Gastroesophageal sphincter (tissue), 4 donors: Measurements from ENCODE around the gene USP5. TPM values are rescaled to one million over a fixed set of nuclear protein-coding genes. Genes with fewer than 3 reads are reported as not detected.
A peak's percentile ranks its signal among the peaks of the same experiment; 100 is the strongest.

ENCODE experiments used
- ATAC-seq: fragments of 150-250 bp; one replicate; pipeline ENCODE4 v1.9.1; 2016; ENCODE audit warnings: mild to moderate bottlenecking, moderate library complexity
- H3K27ac ChIP-seq, 4 donors: fragments of 200-600 bp; sonication (generic) in 3 of 4; 1 replicate in 3 of 4; 2 replicates in 1 of 4; pipeline ENCODE4 v1.5.1; 2016 to 2019
- H3K27me3 ChIP-seq: fragments of 200-600 bp; sonication (generic); one replicate; pipeline ENCODE4 v1.5.1; 2019
- H3K36me3 ChIP-seq, 2 donors: fragments of 200-600 bp; sonication (generic); one replicate each; pipeline ENCODE4 v1.5.1; 2019; ENCODE audit warnings: control low read depth in 1 of 2
- H3K4me1 ChIP-seq, 3 donors: fragments of 200-600 bp; sonication (generic); 1 replicate in 2 of 3; 2 replicates in 1 of 3; pipeline ENCODE4 v1.5.1; 2016 to 2019; ENCODE audit warnings: control low read depth in 2 of 3
- H3K4me3 ChIP-seq, 2 donors: fragments of 200-600 bp; sonication (generic); one replicate each; pipeline ENCODE4 v1.5.1; 2019; ENCODE audit warnings: mild to moderate bottlenecking in 1 of 2, moderate library complexity in 1 of 2
- H3K9me3 ChIP-seq, 3 donors: fragments of 200-600 bp; sonication (generic); one replicate each; pipeline ENCODE4 v1.5.1; 2017 to 2019; ENCODE audit warnings: control low read depth in 2 of 3
- CTCF ChIP-seq, 4 experiments: fragments of 200-600 bp in 2 of 4; fragments of 450-650 bp in 2 of 4; sonication (generic) in 1 of 4; IDR thresholded peaks; one replicate each; pipeline ENCODE4 v1.5.1; 2017 to 2019; ENCODE audit warnings: antibody characterized with exemption in 4 of 4, mild to moderate bottlenecking in 2 of 4, moderate library complexity in 2 of 4
- EP300 ChIP-seq: sonication (generic); formaldehyde crosslinking; IDR thresholded peaks from one replicate; pipeline ENCODE4 v1.6.1; 2017; ENCODE audit warnings: antibody characterized with exemption, mild to moderate bottlenecking
- POLR2A ChIP-seq, 2 donors: fragments of 450-650 bp; IDR thresholded peaks; one replicate each; pipeline ENCODE4 v1.6.1; 2017; ENCODE audit warnings: antibody characterized with exemption in 2 of 2, mild to moderate bottlenecking in 2 of 2, moderate library complexity in 1 of 2
- POLR2AphosphoS5 ChIP-seq: sonication (generic); formaldehyde crosslinking; IDR thresholded peaks from one replicate; pipeline ENCODE4 v1.6.1; 2017; ENCODE audit warnings: antibody characterized with exemption
- WGBS, 2 donors: methylation state at CpG; one replicate each; pipeline ENCODE4 v1.1.5; 2018; ENCODE audit warnings: low coverage in 1 of 2; 5-methylcytosine and 5-hydroxymethylcytosine counted together
- total RNA-seq, 4 donors: library from RNA; depleted of rRNA; stranded (reverse); fragments of >200 nt; gene quantifications; one replicate each; pipeline ENCODE4 v1.1.0, GENCODE V29; 2016

The USP5 gene
- total RNA-seq, 4 donors from 2014 or later, result 43.4 to 70.9 (median 65.0) TPM

GRCh38 chr12:6846316-6846869 is 5.6 kb upstream of the USP5 start:
- Histone ChIP-seq H3K4me3 (no peak overlapping the region), H3K36me3 (peaks cover 0 to 66% of the 10 kb centered on the region in 2 donors), H3K27ac (no peak overlapping the region), H3K27me3 (no peaks in the 10 kb centered on the region), H3K9me3 (no peaks in the 10 kb centered on the region), H3K4me1 (peaks cover 0 to 7% (median 0%) of the 10 kb centered on the region in 3 donors)
- ATAC-seq, result no peak
- 65 to 100% methylated on average over 1 to 3 of the region's 7 CpGs for WGBS, 2 donors
- TF ChIP-seq CTCF (IDR thresholded peaks at IDR 0.05) (no peak), POLR2AphosphoS5 (no peak), POLR2A (IDR thresholded peaks at IDR 0.05) (no peak), EP300 (no peak)

DNA sequence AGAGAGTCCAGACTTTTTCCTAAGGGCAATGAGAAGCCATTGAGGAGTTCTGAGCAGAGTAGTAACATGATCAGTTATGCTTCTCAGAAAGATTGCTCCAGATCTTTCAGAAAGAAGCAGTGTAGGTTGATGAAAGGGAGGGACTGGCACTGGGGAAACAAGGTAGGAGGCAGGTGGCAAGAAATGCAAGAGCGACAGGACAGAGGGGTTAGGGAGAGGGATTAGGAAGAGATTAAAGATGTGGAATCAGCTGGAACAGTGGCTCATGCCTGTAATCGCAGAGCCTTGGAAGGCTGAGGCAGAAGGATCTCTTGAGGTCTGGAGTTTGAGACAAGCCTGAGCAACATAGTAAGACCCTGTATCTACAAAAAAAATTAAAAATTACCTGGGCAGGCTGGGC is 4.3 kb upstream of the USP5 start:
- WGBS, 2 donors, result 79 to 94% methylated on average over 2 of the region's 2 CpGs
- H3K4me1 ChIP-seq, result peaks cover 0 to 8% (median 0%) of the 10 kb centered on the region in 3 donors
- H3K9me3 ChIP-seq, result no peaks in the 10 kb centered on the region
- H3K4me3 ChIP-seq, result no peak overlapping the region
- no peaks in the 10 kb centered on the region for H3K27me3 ChIP-seq
- H3K36me3 ChIP-seq, result peaks cover 0 to 54% of the 10 kb centered on the region in 2 donors
- no peak overlapping the region for H3K27ac ChIP-seq
- TF ChIP-seq POLR2AphosphoS5 (no peak), EP300 (no peak), POLR2A (IDR thresholded peaks at IDR 0.05) (no peak), CTCF (IDR thresholded peaks at IDR 0.05) (no peak)
- no peak for ATAC-seq

- Histone ChIP-seq H3K36me3 (peaks cover 0 to 37% of the 10 kb centered on the region in 2 donors), H3K27ac (no peak overlapping the region), H3K4me1 (peaks cover 0 to 26% (median 10%) of the 10 kb centered on the region in 3 donors), H3K4me3 (no peak overlapping the region), H3K27me3 (no peaks in the 10 kb centered on the region), H3K9me3 (no peaks in the 10 kb centered on the region)
- ATAC-seq, result no peak
- 90 to 100% methylated on average over 1 to 2 of the region's 2 CpGs for WGBS, 2 donors
- TF ChIP-seq CTCF (IDR thresholded peaks at IDR 0.05), result no peak
- no peak for TF ChIP-seq POLR2A (IDR thresholded peaks at IDR 0.05)
- no peak for TF ChIP-seq EP300
- no peak for TF ChIP-seq POLR2AphosphoS5
These were observed 2.5 kb upstream of the USP5 start for GRCh38 chr12:6849427-6849826.

GRCh38 chr12:6849976-6850560 is 1.9 kb upstream of the USP5 start:
- ATAC-seq, result no peak
- H3K9me3 ChIP-seq, result no peaks in the 10 kb centered on the region
- 42 to 66% methylated on average over 3 of the region's 10 CpGs for WGBS, 2 donors
- H3K4me1 ChIP-seq, result peaks cover 0 to 32% (median 10%) of the 10 kb centered on the region in 3 donors
- peaks cover 0 to 31% of the 10 kb centered on the region in 2 donors for H3K36me3 ChIP-seq
- TF ChIP-seq POLR2AphosphoS5 (no peak), CTCF (IDR thresholded peaks at IDR 0.05) (no peak), EP300 (no peak), POLR2A (IDR thresholded peaks at IDR 0.05) (no peak)
- H3K4me3 ChIP-seq, result no peak overlapping the region
- H3K27ac ChIP-seq, result no peak overlapping the region
- no peaks in the 10 kb centered on the region for H3K27me3 ChIP-seq

- Histone ChIP-seq H3K4me3 (peak overlapping the region in 1 of 2 donors; percentile 76), H3K4me1 (peaks cover 0 to 34% (median 10%) of the 10 kb centered on the region in 3 donors), H3K9me3 (no peaks in the 10 kb centered on the region), H3K27ac (peak overlapping the region in 3 of 4 donors; percentile 5 to 98 (median 87)), H3K27me3 (no peaks in the 10 kb centered on the region), H3K36me3 (peaks cover 0 to 31% of the 10 kb centered on the region in 2 donors)
- ATAC-seq, result no peak
- WGBS, 2 donors, result 11% methylated on average over 4 of the region's 16 CpGs; no CpG with 5 or more reads in 1 of the 2 donors
- TF ChIP-seq POLR2A (IDR thresholded peaks at IDR 0.05) (no peak), EP300 (no peak), POLR2AphosphoS5 (no peak), CTCF (IDR thresholded peaks at IDR 0.05) (no peak)
These were observed 1.2 kb upstream of the USP5 start for GRCh38 chr12:6850796-6851152.
